GM10266 (cell line): ENCODE data around the gene ARPC5.

Source experiments
- DNase-seq: peaks from one replicate; pipeline ENCODE4 v3.0.0; 2012; ENCODE audit errors: extremely low spot score
- TF ChIP-seq, protein P1 (sequence below): IDR thresholded peaks from 2 replicates; pipeline ENCODE4 v1.5.1; 2012; ENCODE audit warnings: mild to moderate bottlenecking, low read depth; ENCODE audit not compliant: control insufficient read depth, insufficient read depth; ENCODE audit errors: missing control alignments

Gene ARPC5

DNA sequence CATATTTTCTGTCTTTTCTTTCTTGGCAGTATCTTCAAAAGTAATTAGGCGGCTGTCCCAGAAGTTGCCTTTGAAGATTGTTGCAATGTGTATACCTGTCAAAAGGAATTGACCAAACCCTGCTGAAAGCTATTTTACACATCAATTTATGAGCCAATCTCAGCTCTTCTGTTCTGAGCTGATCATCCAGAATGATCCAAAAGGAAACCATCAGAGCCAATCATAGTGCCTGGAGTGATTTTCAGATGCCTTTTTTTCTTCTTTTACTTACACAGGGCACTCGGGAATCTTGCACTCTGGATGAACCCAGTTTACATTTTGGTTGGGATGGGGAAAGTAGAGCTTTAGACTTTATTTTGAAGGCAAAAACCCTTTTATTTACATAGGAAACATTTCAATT, 39.3 kb upstream of the ARPC5 start:
- no peak for DNase-seq
- TF ChIP-seq, protein P1, sequence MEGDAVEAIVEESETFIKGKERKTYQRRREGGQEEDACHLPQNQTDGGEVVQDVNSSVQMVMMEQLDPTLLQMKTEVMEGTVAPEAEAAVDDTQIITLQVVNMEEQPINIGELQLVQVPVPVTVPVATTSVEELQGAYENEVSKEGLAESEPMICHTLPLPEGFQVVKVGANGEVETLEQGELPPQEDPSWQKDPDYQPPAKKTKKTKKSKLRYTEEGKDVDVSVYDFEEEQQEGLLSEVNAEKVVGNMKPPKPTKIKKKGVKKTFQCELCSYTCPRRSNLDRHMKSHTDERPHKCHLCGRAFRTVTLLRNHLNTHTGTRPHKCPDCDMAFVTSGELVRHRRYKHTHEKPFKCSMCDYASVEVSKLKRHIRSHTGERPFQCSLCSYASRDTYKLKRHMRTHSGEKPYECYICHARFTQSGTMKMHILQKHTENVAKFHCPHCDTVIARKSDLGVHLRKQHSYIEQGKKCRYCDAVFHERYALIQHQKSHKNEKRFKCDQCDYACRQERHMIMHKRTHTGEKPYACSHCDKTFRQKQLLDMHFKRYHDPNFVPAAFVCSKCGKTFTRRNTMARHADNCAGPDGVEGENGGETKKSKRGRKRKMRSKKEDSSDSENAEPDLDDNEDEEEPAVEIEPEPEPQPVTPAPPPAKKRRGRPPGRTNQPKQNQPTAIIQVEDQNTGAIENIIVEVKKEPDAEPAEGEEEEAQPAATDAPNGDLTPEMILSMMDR = no peak

GRCh38 chr1:183674339-183674738, 38.8 kb upstream of the ARPC5 start:
- TF ChIP-seq, protein P1 = no peak
- DNase-seq = no peak

- TF ChIP-seq, protein P1 = no peak
- no peak for DNase-seq
These were observed 38.2 kb upstream of the ARPC5 start for GRCh38 chr1:183673605-183674323.

DNA sequence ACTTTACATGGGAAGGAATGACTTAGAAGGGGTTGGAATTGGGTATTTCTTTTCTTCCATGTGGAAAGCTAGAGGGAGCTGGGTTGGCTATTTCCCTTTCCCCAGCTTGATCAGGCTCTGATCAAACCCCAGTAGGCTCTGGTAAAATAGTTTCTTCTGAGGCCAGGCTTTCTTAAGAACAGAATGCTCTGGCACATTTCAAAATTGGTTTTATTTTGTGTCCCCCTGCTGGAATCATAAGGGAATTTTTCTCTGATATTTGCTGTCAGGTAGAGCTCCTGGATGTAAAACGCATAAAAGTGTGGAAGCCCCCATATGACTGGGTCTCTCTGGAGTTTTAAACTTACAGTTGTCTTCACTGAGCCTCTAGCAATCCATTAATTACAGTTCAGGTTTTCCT, 34.6 kb upstream of the ARPC5 start:
- DNase-seq = no peak
- TF ChIP-seq, protein P1 = no peak

DNA sequence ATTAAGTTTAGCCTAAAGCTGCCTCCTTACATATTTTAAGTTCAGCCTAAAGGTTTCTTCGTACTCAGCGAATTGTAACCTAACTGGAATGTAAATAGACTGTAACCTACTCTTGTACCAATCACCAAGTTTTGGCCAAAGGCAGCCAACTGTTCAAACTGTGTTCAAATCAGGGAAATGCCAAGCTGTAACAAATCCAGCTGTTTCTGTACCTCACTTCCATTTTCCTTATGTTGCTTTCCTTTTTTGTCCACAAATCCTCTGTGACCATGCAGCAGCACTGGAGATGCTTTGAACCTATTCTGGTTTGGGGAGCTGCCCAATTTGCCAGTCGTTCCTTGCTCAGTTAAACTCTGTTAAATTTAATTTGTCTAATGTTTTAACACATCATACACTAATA, 20.8 kb upstream of the ARPC5 start:
- TF ChIP-seq, protein P1 = no peak
- DNase-seq = no peak

DNA sequence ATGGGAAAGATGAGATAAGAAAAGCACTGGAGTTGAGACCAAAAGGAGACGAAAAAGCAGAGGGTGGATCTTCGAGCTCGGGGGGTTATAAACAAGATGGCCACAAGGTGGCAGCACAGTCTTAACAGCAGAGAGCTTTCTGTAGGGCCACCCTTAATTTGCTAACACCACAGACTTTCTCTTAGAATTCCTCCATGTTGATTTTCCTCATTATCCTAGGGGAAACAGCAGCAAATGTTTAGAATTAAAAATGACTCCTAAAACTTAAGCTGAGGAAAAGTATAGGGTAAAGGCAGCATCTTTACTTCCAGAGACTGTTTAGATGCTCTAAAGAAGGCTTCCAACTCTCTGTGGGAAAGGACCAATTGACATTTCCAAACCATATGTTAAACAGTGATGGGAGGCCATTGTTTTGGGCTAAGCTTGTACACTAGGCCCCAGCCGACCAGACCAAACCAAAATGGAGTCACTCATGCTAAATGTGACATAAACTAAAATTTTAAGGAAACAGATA, 20.0 kb upstream of the ARPC5 start:
- DNase-seq = peak; percentile 66
- TF ChIP-seq, protein P1 = peak; percentile 81

GRCh38 chr1:183654706-183655105, 19.1 kb upstream of the ARPC5 start:
- DNase-seq = no peak
- TF ChIP-seq, protein P1 = no peak
